HEK293 (cell line): ENCODE data around the gene IDH3B.
A peak's percentile ranks its signal among the peaks of the same experiment; 100 is the strongest.

Experiments used
- KLF10 ChIP-seq: fragments of 450-650 bp; IDR thresholded peaks from 2 replicates; pipeline ENCODE4 v1.5.1; 2018; ENCODE audit warnings: missing biosample characterization, mild to moderate bottlenecking, missing genetic modification characterization
- YY2 ChIP-seq: fragments of 450-650 bp; formaldehyde crosslinking; IDR thresholded peaks from 2 replicates; pipeline ENCODE4 v1.5.1; 2016; ENCODE audit warnings: missing biosample characterization, missing genetic modification characterization
- ZBTB44 ChIP-seq: fragments of 450-650 bp; IDR thresholded peaks from 2 replicates; pipeline ENCODE4 v1.5.1; 2018; ENCODE audit warnings: missing biosample characterization, mild to moderate bottlenecking, missing genetic modification characterization
- ZBTB6 ChIP-seq: fragments of 450-650 bp; formaldehyde crosslinking; IDR thresholded peaks from 2 replicates; pipeline ENCODE4 v1.5.1; 2017; ENCODE audit warnings: missing biosample characterization, missing genetic modification characterization
- ZFHX2 ChIP-seq: fragments of 450-650 bp; formaldehyde crosslinking; conservative IDR thresholded peaks from 2 replicates; pipeline ENCODE4 v1.5.1; 2016; ENCODE audit warnings: missing biosample characterization, missing genetic modification characterization
- ZNF121 ChIP-seq: fragments of 450-650 bp; formaldehyde crosslinking; IDR thresholded peaks from 2 replicates; pipeline ENCODE4 v1.5.1; 2016; ENCODE audit warnings: missing biosample characterization, missing genetic modification characterization
- ZNF2 ChIP-seq: fragments of 450-650 bp; formaldehyde crosslinking; IDR thresholded peaks from 2 replicates; pipeline ENCODE4 v1.5.1; 2016; ENCODE audit warnings: missing biosample characterization, missing genetic modification characterization
- ZNF214 ChIP-seq: fragments of 450-650 bp; formaldehyde crosslinking; IDR thresholded peaks from 2 replicates; pipeline ENCODE4 v1.5.1; 2017; ENCODE audit warnings: missing biosample characterization, mild to moderate bottlenecking, missing genetic modification characterization, borderline replicate concordance
- ZNF311 ChIP-seq: fragments of 450-650 bp; formaldehyde crosslinking; IDR thresholded peaks from 2 replicates; pipeline ENCODE4 v1.5.1; 2017; ENCODE audit warnings: missing biosample characterization, missing genetic modification characterization, borderline replicate concordance
- ZNF324 ChIP-seq: fragments of 450-650 bp; formaldehyde crosslinking; IDR thresholded peaks from 2 replicates; pipeline ENCODE4 v1.5.1; 2016; ENCODE audit warnings: missing biosample characterization, missing genetic modification characterization
- ZNF341 ChIP-seq: fragments of 450-650 bp; formaldehyde crosslinking; IDR thresholded peaks from 2 replicates; pipeline ENCODE4; 2016; ENCODE audit warnings: low read depth, missing biosample characterization, missing genetic modification characterization
- ZNF398 ChIP-seq: fragments of 450-650 bp; formaldehyde crosslinking; IDR thresholded peaks from 2 replicates; pipeline ENCODE4 v1.5.1; 2017; ENCODE audit warnings: missing biosample characterization, missing genetic modification characterization
- ZNF423 ChIP-seq: fragments of 450-650 bp; formaldehyde crosslinking; IDR thresholded peaks from 2 replicates; pipeline ENCODE4 v1.5.1; 2016; ENCODE audit warnings: missing biosample characterization, missing genetic modification characterization
- ZNF513 ChIP-seq: fragments of 450-650 bp; IDR thresholded peaks from 2 replicates; pipeline ENCODE4 v1.5.1; 2018; ENCODE audit warnings: missing biosample characterization, missing genetic modification characterization
- ZNF514 ChIP-seq: fragments of 450-650 bp; formaldehyde crosslinking; IDR thresholded peaks from 2 replicates; pipeline ENCODE4 v1.5.1; 2016; ENCODE audit warnings: missing biosample characterization, missing genetic modification characterization
- ZNF518A ChIP-seq: fragments of 450-650 bp; formaldehyde crosslinking; conservative IDR thresholded peaks from 2 replicates; pipeline ENCODE4 v1.5.1; 2016; ENCODE audit warnings: low read depth, missing biosample characterization, missing genetic modification characterization
- ZNF558 ChIP-seq: fragments of 450-650 bp; formaldehyde crosslinking; IDR thresholded peaks from 2 replicates; pipeline ENCODE4 v1.5.1; 2016; ENCODE audit warnings: missing biosample characterization, missing genetic modification characterization
- ZNF571 ChIP-seq: fragments of 450-650 bp; formaldehyde crosslinking; IDR thresholded peaks from 2 replicates; pipeline ENCODE4 v1.5.0; 2017; ENCODE audit warnings: missing biosample characterization, missing genetic modification characterization
- ZNF600 ChIP-seq: fragments of 450-650 bp; formaldehyde crosslinking; IDR thresholded peaks from 2 replicates; pipeline ENCODE4 v1.5.1; 2016; ENCODE audit warnings: missing biosample characterization, missing genetic modification characterization
- ZNF639 ChIP-seq: fragments of 450-650 bp; formaldehyde crosslinking; IDR thresholded peaks from 2 replicates; pipeline ENCODE4 v1.5.1; 2016; ENCODE audit warnings: missing biosample characterization, missing genetic modification characterization
- ZNF704 ChIP-seq: fragments of 450-650 bp; formaldehyde crosslinking; IDR thresholded peaks from 2 replicates; pipeline ENCODE4 v1.5.1; 2016; ENCODE audit warnings: missing biosample characterization, missing genetic modification characterization
- ZNF837 ChIP-seq: fragments of 450-650 bp; formaldehyde crosslinking; IDR thresholded peaks from 2 replicates; pipeline ENCODE4 v1.5.1; 2016; ENCODE audit warnings: missing biosample characterization, missing genetic modification characterization
- ZSCAN23 ChIP-seq: fragments of 450-650 bp; formaldehyde crosslinking; IDR thresholded peaks from 2 replicates; pipeline ENCODE4 v1.5.1; 2016; ENCODE audit warnings: missing biosample characterization, missing genetic modification characterization
- ZSCAN30 ChIP-seq: fragments of 450-650 bp; IDR thresholded peaks from 2 replicates; pipeline ENCODE4 v1.5.1; 2018; ENCODE audit warnings: missing biosample characterization, mild to moderate bottlenecking, missing genetic modification characterization, moderate library complexity

Gene IDH3B

GRCh38 chr20:2663887-2664719 lies at the start of gene IDH3B (continued):
- TF ChIP-seq ZNF639 (tag by site-specific recombination) (peak; percentile 85), ZNF518A (tag by site-specific recombination) (peak; percentile 97), ZNF600 (tag by site-specific recombination) (no peak), ZNF571 (tag by site-specific recombination) (no peak), ZSCAN23 (tag by site-specific recombination) (no peak), ZNF324 (tag by site-specific recombination) (no peak; the same call in none of the 2 replicates), ZFHX2 (peak; percentile 31; the same call in 1 of the 2 replicates), ZNF423 (tag by site-specific recombination) (no peak), ZNF2 (tag by site-specific recombination) (0 out of 2 replicates have a peak, but pooled peaks have one; percentile 30), YY2 (peak; percentile 98), ZNF558 (tag by site-specific recombination) (no peak), ZSCAN30 (peak; percentile 37; the same call in 1 of the 2 replicates), KLF10 (tag by site-specific recombination) (no peak), ZNF513 (tag by site-specific recombination) (no peak), ZBTB44 (tag by site-specific recombination) (no peak), ZNF704 (tag by site-specific recombination) (no peak), ZBTB6 (tag by site-specific recombination) (no peak), ZNF341 (tag by site-specific recombination) (peak; percentile 81), ZNF214 (no peak), ZNF837 (tag by site-specific recombination) (no peak), ZNF514 (tag by site-specific recombination) (no peak), ZNF121 (no peak), ZNF398 (no peak), ZNF311 (tag by site-specific recombination) (no peak)
